ENCODE measurements around the gene PDE9A. TPM values are rescaled to one million over a fixed set of nuclear protein-coding genes. Genes with fewer than 3 reads are reported as not detected.

PDE9A gene
- total RNA-seq, 1 experiment from 2014 or later = 31.9 TPM

DNA sequence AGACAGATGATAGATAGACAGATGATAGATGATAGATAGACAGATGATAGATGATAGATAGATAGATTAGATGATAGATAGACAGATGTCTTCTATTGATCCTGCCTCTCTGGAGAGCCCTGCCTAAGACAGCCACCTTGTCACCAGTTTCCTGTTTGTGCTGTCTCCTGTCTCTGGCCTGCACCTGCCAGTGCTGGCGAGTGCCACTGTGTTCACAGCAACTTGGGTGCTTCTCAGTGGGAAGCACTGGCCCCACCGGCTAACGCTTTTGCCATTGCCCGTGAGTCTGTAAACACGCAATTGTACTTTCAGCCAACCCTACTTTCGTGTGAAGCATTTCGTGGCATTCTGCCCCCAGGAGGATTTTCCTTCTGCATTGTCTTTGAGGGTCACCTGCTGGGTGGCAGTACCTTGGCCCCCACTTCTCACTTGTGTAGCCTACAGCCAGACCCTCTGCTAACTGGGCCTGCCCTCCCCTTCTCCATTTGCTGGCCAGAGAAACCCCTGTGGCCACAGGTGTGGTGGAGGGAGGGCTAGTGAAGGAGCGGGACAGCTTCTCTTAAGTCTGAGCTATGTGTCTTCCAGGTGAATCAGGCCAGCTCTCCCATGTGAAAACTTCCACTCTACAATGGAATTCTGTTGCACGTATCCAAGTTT is 23.4 kb upstream of the PDE9A start:
- H2BK120ac ChIP-seq (ENCODE audit: low read depth, low read length, poor library complexity, severe bottlenecking) = no peak overlapping the region
- H4K8ac ChIP-seq (replicated peaks; ENCODE audit: insufficient read length, low read depth, low read length) = no peak overlapping the region
- peaks cover 5% of the 10 kb centered on the region for H3K23me2 ChIP-seq (ENCODE audit: insufficient read length, low read depth, low read length, poor library complexity, severe bottlenecking)
- Mint-ChIP-seq H3K4me3 (no peak overlapping the region), H3K4me1 (peaks cover 11% of the 10 kb centered on the region in 2 experiments), H3K36me3 (ENCODE audit: insufficient read depth in 1 of 3, low read depth in 3 of 3) (no peaks in the 10 kb centered on the region), H3K27me3 (ENCODE audit: low read depth) (peaks cover 12% of the 10 kb centered on the region), H3K9me3 (no peaks in the 10 kb centered on the region), H3K27ac (no peak overlapping the region)
- TF ChIP-seq, protein P1, sequence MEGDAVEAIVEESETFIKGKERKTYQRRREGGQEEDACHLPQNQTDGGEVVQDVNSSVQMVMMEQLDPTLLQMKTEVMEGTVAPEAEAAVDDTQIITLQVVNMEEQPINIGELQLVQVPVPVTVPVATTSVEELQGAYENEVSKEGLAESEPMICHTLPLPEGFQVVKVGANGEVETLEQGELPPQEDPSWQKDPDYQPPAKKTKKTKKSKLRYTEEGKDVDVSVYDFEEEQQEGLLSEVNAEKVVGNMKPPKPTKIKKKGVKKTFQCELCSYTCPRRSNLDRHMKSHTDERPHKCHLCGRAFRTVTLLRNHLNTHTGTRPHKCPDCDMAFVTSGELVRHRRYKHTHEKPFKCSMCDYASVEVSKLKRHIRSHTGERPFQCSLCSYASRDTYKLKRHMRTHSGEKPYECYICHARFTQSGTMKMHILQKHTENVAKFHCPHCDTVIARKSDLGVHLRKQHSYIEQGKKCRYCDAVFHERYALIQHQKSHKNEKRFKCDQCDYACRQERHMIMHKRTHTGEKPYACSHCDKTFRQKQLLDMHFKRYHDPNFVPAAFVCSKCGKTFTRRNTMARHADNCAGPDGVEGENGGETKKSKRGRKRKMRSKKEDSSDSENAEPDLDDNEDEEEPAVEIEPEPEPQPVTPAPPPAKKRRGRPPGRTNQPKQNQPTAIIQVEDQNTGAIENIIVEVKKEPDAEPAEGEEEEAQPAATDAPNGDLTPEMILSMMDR (conservative IDR thresholded peaks at IDR 0.05) = no peak
- no peaks in the 10 kb centered on the region; the same call in 1 of the 2 replicates for H3K4me1 ChIP-seq (ENCODE audit: insufficient read depth, low read length)
- H3K56ac ChIP-seq (ENCODE audit: insufficient read length, low read depth, low read length) = no peak overlapping the region
- H3K4me2 ChIP-seq (ENCODE audit: insufficient read depth, insufficient read length, low read length) = no peak overlapping the region
- H3T11ph ChIP-seq (ENCODE audit: low read length) = no peak overlapping the region
- H2BK20ac ChIP-seq (ENCODE audit: low read depth, low read length, poor library complexity, severe bottlenecking) = no peak overlapping the region
- H3K9me3 ChIP-seq (ENCODE audit: control insufficient read depth, low read depth, low read length) = no peaks in the 10 kb centered on the region
- H2BK15ac ChIP-seq (ENCODE audit: low read depth, low read length) = no peak overlapping the region
- H3K4ac ChIP-seq (ENCODE audit: low read depth, low read length) = no peak overlapping the region
- H3K23ac ChIP-seq (ENCODE audit: insufficient read length, low read depth, low read length) = no peak overlapping the region
- no peak overlapping the region for H2BK12ac ChIP-seq (ENCODE audit: insufficient read length, low read depth, low read length)
- H2AK5ac ChIP-seq (ENCODE audit: insufficient read length, low read length) = no peak overlapping the region
- H3K27me3 ChIP-seq (ENCODE audit: insufficient read depth, low read length) = no peaks in the 10 kb centered on the region
- H2BK5ac ChIP-seq (ENCODE audit: insufficient read length, low read length) = no peak overlapping the region
- no peak overlapping the region for H4K91ac ChIP-seq (ENCODE audit: insufficient read length, low read depth, low read length)
- WGBS (ENCODE audit: extremely low coverage, insufficient read length, low lambda C conversion rate) = no CpG with 5 or more reads among the region's 9 CpGs
- H4K5ac ChIP-seq (ENCODE audit: insufficient read length, low read depth, low read length) = no peak overlapping the region
- H3K18ac ChIP-seq (ENCODE audit: insufficient read length, low read depth, low read length) = no peak overlapping the region
- no peak overlapping the region for H3K14ac ChIP-seq (ENCODE audit: insufficient read depth, low read length)
- H3K79me2 ChIP-seq (ENCODE audit: insufficient read depth, low read length) = no peaks in the 10 kb centered on the region
- no peak overlapping the region for H2AFZ ChIP-seq (ENCODE audit: low read length)
- no peak overlapping the region for H3K27ac ChIP-seq (ENCODE audit: insufficient read length, low read depth, low read length)
- H3K9ac ChIP-seq (ENCODE audit: extremely low read depth, insufficient read length, low read length) = no peak overlapping the region
- no peaks in the 10 kb centered on the region for H3K79me1 ChIP-seq (ENCODE audit: insufficient read depth, low read depth, low read length, poor library complexity, severe bottlenecking)
- no peaks in the 10 kb centered on the region for H4K20me1 ChIP-seq (ENCODE audit: control insufficient read depth, insufficient read depth, insufficient read length)
- DNase-seq = no peak
